Calu3 (cell line): ENCODE results near the gene OR6K3. TPM values are rescaled to one million over a fixed set of nuclear protein-coding genes. Genes with fewer than 3 reads are reported as not detected.

Experiments used
- BruUV-seq: library from RNA; stranded (reverse); fragments of 400-500 nt; replicated peaks from 2 replicates; lab custom pipeline; 2021; lab: Mats Ljungman, UMichigan
- CTCF ChIA-PET: fragments of 300-600 bp; sonication (Branson Sonifier 250); formaldehyde crosslinking; loops from one replicate; lab custom pipeline; 2022; ENCODE audit warnings: antibody characterized with exemption; lab: Charles Lee
- DNase-seq: peaks from one replicate; pipeline ENCODE4 v3.0.0; 2022
- H3K27ac Mint-ChIP-seq: one replicate; pipeline ENCODE4 v1.8.0; 2022; ENCODE audit warnings: mixed read lengths; ENCODE audit not compliant: unreplicated experiment
- H3K27me3 Mint-ChIP-seq: one replicate; pipeline ENCODE4 v1.8.0; 2022; ENCODE audit warnings: mixed read lengths; ENCODE audit not compliant: unreplicated experiment
- H3K36me3 Mint-ChIP-seq: one replicate; pipeline ENCODE4 v1.8.0; 2022; ENCODE audit warnings: mild to moderate bottlenecking, moderate library complexity, mixed read lengths; ENCODE audit not compliant: insufficient read depth, unreplicated experiment
- H3K4me1 Mint-ChIP-seq: one replicate; pipeline ENCODE4 v1.8.0; 2022; ENCODE audit warnings: mild to moderate bottlenecking, low read depth, mixed read lengths; ENCODE audit not compliant: unreplicated experiment
- H3K4me3 Mint-ChIP-seq: one replicate; pipeline ENCODE4 v1.8.0; 2022; ENCODE audit warnings: mild to moderate bottlenecking, low read depth, moderate library complexity, mixed read lengths; ENCODE audit not compliant: unreplicated experiment
- H3K9me3 Mint-ChIP-seq: one replicate; pipeline ENCODE4 v1.8.0; 2022; ENCODE audit warnings: low read depth, mixed read lengths; ENCODE audit not compliant: unreplicated experiment
- intact Hi-C: fragments of 100-400 bp; cut with micrococcal nuclease; formaldehyde crosslinking; loops from one replicate; pipeline ENCODE4 v1.10.0; 2022; ENCODE audit not compliant: unreplicated experiment
- total RNA-seq: library from RNA; stranded (reverse); gene quantifications from 2 replicates; pipeline ENCODE4 v1.2.3, GENCODE V29; 2022
- TF ChIP-seq, protein P1 (sequence below): fragments of 200-600 bp; IDR thresholded peaks from one replicate; pipeline ENCODE4 v1.8.0; 2022; ENCODE audit warnings: antibody characterized with exemption; ENCODE audit not compliant: unreplicated experiment

The OR6K3 gene
- total RNA-seq, 1 experiment from 2014 or later: not detected

DNA sequence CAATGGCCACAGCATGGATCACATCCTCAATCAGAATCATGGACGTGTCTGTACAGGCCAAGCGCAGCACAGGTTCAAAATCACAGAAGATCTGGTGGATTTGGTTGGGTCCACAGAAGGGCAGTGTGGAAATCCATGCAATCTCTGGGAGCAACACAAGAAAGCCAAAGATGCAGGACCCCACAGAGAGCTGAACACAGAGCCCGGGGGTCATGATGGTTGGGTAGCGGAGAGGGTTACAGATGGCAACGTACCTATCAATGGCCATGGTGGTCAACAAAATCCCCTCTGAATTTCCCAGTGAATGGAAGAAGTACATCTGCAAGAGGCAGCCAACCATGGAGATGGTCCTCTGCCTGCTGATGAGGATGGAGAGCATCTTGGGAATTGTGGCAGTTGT is 3.9 kb upstream of the OR6K3 start:
- no peak for DNase-seq
- no peaks in the 10 kb centered on the region for H3K27me3 Mint-ChIP-seq
- intact Hi-C loops: no loop called here
- H3K4me1 Mint-ChIP-seq: no peaks in the 10 kb centered on the region
- H3K9me3 Mint-ChIP-seq: no peaks in the 10 kb centered on the region
- no peak overlapping the region for H3K27ac Mint-ChIP-seq
- BruUV-seq: no TSS peak
- no peaks in the 10 kb centered on the region for H3K36me3 Mint-ChIP-seq
- TF ChIP-seq, protein P1, sequence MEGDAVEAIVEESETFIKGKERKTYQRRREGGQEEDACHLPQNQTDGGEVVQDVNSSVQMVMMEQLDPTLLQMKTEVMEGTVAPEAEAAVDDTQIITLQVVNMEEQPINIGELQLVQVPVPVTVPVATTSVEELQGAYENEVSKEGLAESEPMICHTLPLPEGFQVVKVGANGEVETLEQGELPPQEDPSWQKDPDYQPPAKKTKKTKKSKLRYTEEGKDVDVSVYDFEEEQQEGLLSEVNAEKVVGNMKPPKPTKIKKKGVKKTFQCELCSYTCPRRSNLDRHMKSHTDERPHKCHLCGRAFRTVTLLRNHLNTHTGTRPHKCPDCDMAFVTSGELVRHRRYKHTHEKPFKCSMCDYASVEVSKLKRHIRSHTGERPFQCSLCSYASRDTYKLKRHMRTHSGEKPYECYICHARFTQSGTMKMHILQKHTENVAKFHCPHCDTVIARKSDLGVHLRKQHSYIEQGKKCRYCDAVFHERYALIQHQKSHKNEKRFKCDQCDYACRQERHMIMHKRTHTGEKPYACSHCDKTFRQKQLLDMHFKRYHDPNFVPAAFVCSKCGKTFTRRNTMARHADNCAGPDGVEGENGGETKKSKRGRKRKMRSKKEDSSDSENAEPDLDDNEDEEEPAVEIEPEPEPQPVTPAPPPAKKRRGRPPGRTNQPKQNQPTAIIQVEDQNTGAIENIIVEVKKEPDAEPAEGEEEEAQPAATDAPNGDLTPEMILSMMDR: no peak
- CTCF ChIA-PET: no interaction called here
- H3K4me3 Mint-ChIP-seq: no peak overlapping the region

DNA sequence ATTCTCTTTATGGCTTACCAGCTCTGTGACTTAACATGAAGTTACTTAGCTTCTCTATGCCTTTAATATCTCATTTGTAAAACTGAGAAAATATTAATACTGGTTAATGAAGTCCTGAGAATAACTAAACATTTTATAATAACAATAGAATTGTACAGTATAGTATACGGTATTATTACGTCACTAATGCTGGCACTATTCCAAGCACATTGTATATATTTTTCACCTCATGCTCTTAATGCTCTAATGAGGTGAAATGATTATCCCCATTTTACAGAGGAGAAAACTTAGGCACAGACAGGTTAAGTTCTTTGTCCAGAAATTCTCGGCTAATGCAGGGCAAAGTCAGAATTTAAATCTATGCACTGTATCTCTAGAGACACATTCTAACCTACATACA is 856 bp downstream of the OR6K3 start:
- intact Hi-C loops: loop anchor here (10.0 kb wide), 1 partner anchor 355 kb away; the partner anchor contains the start of gene AIM2
- Mint-ChIP-seq H3K36me3 (no peaks in the 10 kb centered on the region), H3K4me3 (no peak overlapping the region), H3K4me1 (no peaks in the 10 kb centered on the region), H3K9me3 (peaks cover 2% of the 10 kb centered on the region), H3K27me3 (no peaks in the 10 kb centered on the region), H3K27ac (no peak overlapping the region)
- CTCF ChIA-PET: interaction anchor here (1.4 kb wide), 1 partner anchor 10 kb away, joined by 3 read pairs; no protein-coding TSS in a partner anchor
- no peak for DNase-seq
- BruUV-seq: no TSS peak
- TF ChIP-seq, protein P1: no peak

DNA sequence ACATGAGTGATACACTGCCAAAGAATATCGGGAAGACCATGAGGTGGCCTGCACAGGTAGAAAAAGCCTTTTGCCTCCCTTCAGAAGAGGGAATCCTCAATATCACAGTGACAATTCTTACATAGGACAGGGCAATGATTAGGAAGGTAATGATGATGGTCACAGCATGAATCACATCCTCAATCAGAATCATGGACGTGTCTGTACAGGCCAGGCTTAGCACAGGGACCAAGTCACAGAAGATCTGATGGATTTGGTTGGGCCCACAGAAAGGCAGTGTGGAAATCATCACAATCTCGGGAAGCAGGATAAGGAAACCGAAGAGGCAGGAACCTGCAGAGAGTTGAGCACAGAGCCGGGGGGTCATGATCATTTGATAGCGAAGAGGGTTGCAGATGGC is 3.2 kb downstream of the OR6K3 start:
- Mint-ChIP-seq H3K9me3 (peaks cover 2% of the 10 kb centered on the region), H3K27me3 (no peaks in the 10 kb centered on the region), H3K36me3 (no peaks in the 10 kb centered on the region), H3K4me3 (no peak overlapping the region), H3K4me1 (no peaks in the 10 kb centered on the region), H3K27ac (no peak overlapping the region)
- TF ChIP-seq, protein P1: no peak
- DNase-seq: no peak
- intact Hi-C loops: loop anchor here (10.0 kb wide), 1 partner anchor 357 kb away; the partner anchor contains the start of gene AIM2
- no TSS peak for BruUV-seq
- CTCF ChIA-PET: no interaction called here

DNA sequence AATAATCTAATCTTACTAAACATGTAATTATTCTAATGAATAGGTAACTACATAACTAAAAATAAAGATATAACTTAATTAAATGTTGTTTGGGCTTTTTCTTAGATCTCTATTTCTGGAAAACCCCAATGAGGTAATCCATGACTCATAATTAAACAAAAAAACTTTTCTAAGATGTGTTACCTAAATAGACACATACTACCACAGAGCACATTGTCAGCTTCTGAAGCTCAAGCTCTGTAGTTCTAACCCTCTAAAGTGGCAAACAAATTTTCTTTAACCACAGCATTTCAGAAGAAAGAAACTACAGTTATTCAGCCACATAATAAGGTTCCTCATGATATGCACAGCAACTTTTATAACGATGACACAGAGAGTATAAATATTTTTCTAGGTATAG is 4.2 kb downstream of the OR6K3 start:
- TF ChIP-seq, protein P1: no peak
- Mint-ChIP-seq H3K36me3 (no peaks in the 10 kb centered on the region), H3K27me3 (no peaks in the 10 kb centered on the region), H3K4me3 (no peak overlapping the region), H3K27ac (no peak overlapping the region), H3K4me1 (no peaks in the 10 kb centered on the region), H3K9me3 (peaks cover 2% of the 10 kb centered on the region)
- DNase-seq: no peak
- intact Hi-C loops: loop anchor here (10.0 kb wide), 1 partner anchor 358 kb away; the partner anchor contains the start of gene AIM2
- CTCF ChIA-PET: no interaction called here
- no TSS peak for BruUV-seq
